Activated naive CD8-positive, alpha-beta T cell treated with anti-CD3 and anti-CD28 coated beads, Interleukin-2, amount 50 U/mL, for 24 hours (primary cell): ENCODE results near the gene C2CD4D.

Source experiments
- ATAC-seq: fragments of 150-1000 bp; cut with Tn5 transposase; one replicate; pipeline ENCODE4 v1.10.0; 2021
- DNase-seq: peaks from one replicate; pipeline ENCODE4 v3.0.0; 2021
- H3K27ac Mint-ChIP-seq: one replicate; pipeline ENCODE4 v1.8.0; 2021; ENCODE audit warnings: mild to moderate bottlenecking, mixed read lengths
- H3K27me3 Mint-ChIP-seq: one replicate; pipeline ENCODE4 v1.8.0; 2021; ENCODE audit warnings: mixed read lengths
- H3K36me3 Mint-ChIP-seq: one replicate; pipeline ENCODE4 v1.8.0; 2021; ENCODE audit warnings: low read depth, mixed read lengths
- H3K4me1 Mint-ChIP-seq: one replicate; pipeline ENCODE4 v1.8.0; 2021; ENCODE audit warnings: mixed read lengths
- H3K4me3 Mint-ChIP-seq: one replicate; pipeline ENCODE4 v1.8.0; 2021; ENCODE audit warnings: mild to moderate bottlenecking, moderate library complexity, mixed read lengths
- H3K9me3 Mint-ChIP-seq: one replicate; pipeline ENCODE4 v1.8.0; 2021; ENCODE audit warnings: mixed read lengths

Gene C2CD4D

DNA sequence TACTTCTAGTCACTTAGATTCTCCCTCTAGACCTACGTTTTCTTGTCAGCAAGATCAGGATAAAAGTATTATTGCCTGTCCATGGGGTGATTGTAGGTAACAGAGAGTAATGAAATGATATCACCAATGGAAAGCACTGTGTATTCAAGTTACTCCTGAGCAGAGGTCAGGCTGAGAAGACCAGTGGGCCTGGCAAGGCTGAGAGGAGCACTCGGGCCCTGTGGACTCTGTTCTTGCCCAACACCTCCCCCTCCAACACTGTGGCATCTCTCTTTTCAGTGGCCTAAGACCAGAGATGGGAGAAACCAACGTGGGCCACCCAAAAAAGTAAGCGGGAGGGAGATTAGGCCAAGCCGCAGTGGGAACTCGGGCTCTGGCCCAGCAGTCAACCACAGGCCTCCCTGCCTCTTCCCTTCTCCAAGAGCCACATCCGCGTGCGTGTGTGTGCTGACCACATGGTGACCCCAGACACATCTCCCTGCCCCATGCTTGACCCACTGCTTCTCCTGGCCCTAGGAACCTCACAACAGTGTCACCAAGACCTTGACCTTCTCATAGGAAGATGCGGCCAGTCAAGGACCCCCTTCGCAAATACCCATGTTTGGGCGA is 20.3 kb downstream of the C2CD4D start:
- Mint-ChIP-seq H3K27ac (peak overlapping the region; percentile 30), H3K9me3 (no peaks in the 10 kb centered on the region), H3K27me3 (peaks cover 3% of the 10 kb centered on the region), H3K4me1 (peaks cover 57% of the 10 kb centered on the region), H3K4me3 (no peak overlapping the region), H3K36me3 (peaks cover 2% of the 10 kb centered on the region)
- ATAC-seq (no peak), DNase-seq (no peak)

DNA sequence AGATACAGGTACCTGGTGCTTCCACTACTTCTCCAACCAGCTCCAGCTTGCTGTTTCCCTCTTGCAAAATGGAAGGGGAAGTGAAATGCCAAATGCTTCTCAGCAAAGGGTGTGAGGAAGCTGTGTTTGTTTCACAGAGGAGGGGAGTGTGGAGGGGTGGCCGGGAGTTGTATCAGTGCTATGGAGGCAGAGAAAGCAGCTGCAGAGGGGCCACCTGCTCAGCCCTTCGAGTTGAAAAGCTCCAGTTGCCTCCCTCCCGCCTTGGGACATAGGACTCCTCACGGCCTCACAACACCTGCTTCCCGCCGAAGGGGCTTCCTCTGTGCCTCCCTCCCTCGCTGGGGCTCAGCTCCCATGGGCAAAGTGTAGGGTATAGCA is 22.3 kb downstream of the C2CD4D start:
- Mint-ChIP-seq H3K4me1 (peaks cover 47% of the 10 kb centered on the region), H3K27me3 (peaks cover 3% of the 10 kb centered on the region), H3K36me3 (peaks cover 2% of the 10 kb centered on the region), H3K27ac (no peak overlapping the region), H3K4me3 (no peak overlapping the region), H3K9me3 (no peaks in the 10 kb centered on the region)
- ATAC-seq (no peak), DNase-seq (no peak)

DNA sequence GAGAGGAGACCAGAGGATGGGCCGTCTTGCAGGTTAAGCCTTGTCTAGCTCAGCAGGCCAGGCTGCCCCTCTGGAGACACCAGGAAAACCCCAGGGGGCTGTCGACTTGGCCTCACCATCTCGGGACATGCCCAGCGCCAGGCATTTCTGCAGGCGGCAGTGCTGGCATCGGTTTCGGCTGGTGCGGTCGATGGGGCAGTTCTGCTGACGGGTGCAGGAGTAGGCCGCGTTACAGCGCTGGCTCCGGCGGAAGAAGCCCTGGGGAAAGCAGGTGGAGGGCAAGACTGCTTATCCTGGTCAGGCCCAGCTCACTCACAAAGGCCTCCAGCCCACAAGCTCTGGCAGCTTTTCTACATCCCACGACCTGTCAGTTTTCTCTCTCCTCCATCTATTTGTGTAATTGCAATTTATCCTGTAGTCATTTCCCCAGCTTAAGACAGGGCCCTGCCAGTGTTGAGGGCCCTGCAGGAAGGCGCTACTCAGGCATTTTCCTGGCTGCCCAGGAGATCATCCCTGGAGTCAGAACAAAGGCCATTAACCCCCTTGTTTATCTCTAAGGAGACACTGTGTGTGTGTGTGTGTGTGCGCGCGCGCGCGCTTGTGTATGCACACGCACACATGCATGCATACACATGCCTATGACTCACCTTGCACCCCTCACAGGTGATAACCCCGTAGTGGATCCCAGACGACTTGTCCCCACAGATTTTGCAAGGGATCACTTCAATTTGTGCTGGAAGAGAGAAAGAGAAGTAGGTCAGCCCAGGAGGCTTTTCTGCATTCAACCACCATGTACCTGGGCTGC is 22.9 kb downstream of the C2CD4D start:
- Mint-ChIP-seq H3K4me1 (peaks cover 41% of the 10 kb centered on the region), H3K36me3 (peaks cover 2% of the 10 kb centered on the region), H3K9me3 (no peaks in the 10 kb centered on the region), H3K4me3 (no peak overlapping the region), H3K27me3 (peaks cover 3% of the 10 kb centered on the region), H3K27ac (no peak overlapping the region)
- no peak for ATAC-seq
- DNase-seq, result no peak

DNA sequence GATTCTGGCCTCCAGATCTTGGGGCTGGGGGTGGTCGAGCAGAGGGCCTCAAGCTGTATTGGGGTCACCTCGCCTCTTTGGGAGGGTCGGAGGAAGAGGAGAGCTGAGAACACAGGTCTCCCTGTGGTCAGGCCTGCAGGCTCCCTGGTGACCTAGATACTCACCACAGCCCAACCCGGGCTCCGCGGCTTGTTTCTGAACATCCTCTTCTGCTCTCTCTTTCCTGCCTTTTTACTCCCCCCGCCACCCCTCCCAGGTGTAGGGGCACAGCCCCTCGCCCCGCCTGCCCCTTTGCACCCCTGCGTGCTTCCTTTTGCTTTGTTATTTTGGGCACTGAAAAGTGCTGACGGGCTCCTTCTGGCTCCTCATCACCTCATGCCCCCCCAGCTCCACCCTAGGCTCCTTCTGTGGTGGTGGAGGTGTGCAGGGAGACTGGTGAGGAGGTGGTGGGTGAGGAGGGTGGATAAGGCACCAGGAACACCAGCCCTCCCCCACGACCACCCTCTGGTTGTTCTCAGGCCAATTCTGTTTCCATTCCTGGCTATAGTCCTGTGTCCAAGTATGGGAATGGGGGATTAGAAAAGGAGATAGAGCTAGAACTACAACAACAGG is 23.8 kb downstream of the C2CD4D start:
- peak overlapping the region; percentile 73 for H3K27ac Mint-ChIP-seq
- peaks cover 32% of the 10 kb centered on the region for H3K4me1 Mint-ChIP-seq
- no peak for DNase-seq
- no peak for ATAC-seq
- H3K4me3 Mint-ChIP-seq, result no peak overlapping the region
- no peaks in the 10 kb centered on the region for H3K9me3 Mint-ChIP-seq
- peaks cover 2% of the 10 kb centered on the region for H3K36me3 Mint-ChIP-seq
- peaks cover 3% of the 10 kb centered on the region for H3K27me3 Mint-ChIP-seq

DNA sequence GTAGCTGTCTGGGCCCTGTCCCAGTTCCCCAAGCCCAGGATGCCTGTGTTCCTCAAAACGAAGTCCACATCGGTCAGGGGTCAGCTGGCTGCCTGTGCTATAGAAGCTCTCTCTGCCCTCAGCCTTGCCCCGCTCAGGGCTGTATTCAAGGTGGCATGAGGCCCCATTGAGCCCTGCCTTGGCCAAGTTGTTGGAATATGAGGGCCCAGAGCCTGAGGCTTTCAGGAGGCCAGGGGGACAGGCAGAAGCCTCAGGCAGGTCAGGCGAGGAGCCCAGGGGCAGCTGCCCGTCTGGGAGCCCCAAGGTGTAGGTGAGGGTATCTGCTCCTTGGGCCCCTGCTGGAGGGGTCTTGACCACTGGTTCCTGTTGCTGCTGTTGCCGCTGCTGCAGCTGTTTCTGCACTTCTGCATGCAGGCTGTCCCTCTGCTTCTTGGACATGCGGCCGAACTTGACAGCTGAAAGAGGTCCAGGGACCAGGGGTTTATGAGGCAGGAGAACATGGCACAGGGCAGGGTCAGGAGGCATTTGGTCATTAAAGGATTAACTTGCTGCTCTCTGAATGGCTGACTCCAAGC is 24.6 kb downstream of the C2CD4D start:
- no peak overlapping the region for H3K27ac Mint-ChIP-seq
- no peak overlapping the region for H3K4me3 Mint-ChIP-seq
- peaks cover 3% of the 10 kb centered on the region for H3K27me3 Mint-ChIP-seq
- peaks cover 2% of the 10 kb centered on the region for H3K36me3 Mint-ChIP-seq
- ATAC-seq (no peak), DNase-seq (no peak)
- H3K4me1 Mint-ChIP-seq, result peaks cover 24% of the 10 kb centered on the region
- H3K9me3 Mint-ChIP-seq, result no peaks in the 10 kb centered on the region

DNA sequence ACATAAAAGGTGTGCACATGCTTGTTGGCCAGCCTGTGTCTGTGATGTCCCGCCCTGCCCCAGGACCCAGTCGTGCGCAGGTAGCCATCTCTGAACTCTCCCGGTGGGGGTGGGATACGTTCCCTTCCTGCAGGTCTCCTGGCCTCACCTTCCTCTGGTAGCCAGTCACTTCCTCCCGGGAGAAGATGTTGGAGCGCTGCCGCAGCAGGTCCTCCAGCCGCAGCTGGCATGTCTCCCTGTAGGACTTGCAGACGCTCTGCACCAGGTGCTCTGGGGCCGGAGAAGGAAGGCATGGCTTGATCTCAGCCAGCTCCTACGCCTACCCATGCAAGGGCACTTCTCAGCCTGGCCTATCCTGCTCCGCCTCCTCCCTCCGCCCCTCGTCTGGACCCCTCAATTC is 25.2 kb downstream of the C2CD4D start:
- H3K9me3 Mint-ChIP-seq, result no peaks in the 10 kb centered on the region
- no peak overlapping the region for H3K27ac Mint-ChIP-seq
- ATAC-seq, result no peak
- no peak for DNase-seq
- peaks cover 3% of the 10 kb centered on the region for H3K27me3 Mint-ChIP-seq
- H3K4me1 Mint-ChIP-seq, result peaks cover 18% of the 10 kb centered on the region
- no peak overlapping the region for H3K4me3 Mint-ChIP-seq
- H3K36me3 Mint-ChIP-seq, result peaks cover 2% of the 10 kb centered on the region

DNA sequence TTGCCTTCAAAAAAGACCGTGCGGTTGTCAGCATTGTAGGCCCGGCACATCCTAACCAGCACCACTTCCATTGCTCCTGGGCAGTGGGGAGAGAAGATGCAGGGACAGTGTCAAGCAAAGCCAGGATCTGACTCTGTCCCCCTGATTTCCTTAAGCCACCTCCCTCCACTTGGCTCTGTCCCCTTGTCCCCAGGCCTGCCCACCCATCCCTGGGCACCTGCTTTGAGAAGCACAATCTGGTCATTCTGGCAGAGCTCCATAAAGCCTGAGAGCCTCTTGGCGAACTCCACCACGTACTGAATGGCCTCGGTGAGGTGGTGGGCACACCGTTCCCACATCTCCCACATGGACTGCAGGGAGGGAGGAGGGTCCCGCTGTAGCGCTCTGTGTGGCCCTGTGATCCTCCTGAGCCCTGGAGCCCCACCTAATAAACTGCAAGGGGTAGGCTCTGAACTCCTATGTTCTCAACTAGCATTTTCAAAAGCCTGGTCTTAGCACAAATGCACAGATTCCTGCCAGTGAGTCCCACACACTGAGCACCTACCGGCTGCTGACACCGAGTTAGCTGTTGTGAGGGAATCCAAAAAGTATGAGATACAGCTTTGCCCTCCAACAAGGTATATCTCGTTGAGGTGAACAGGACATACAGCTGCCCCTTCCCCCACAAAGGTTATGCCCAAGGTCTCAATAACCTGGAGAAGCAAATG is 26.2 kb downstream of the C2CD4D start:
- peaks cover 18% of the 10 kb centered on the region for H3K4me1 Mint-ChIP-seq
- ATAC-seq (no peak), DNase-seq (no peak)
- no peak overlapping the region for H3K27ac Mint-ChIP-seq
- peaks cover 3% of the 10 kb centered on the region for H3K27me3 Mint-ChIP-seq
- no peak overlapping the region for H3K4me3 Mint-ChIP-seq
- H3K9me3 Mint-ChIP-seq, result no peaks in the 10 kb centered on the region
- peaks cover 2% of the 10 kb centered on the region for H3K36me3 Mint-ChIP-seq

DNA sequence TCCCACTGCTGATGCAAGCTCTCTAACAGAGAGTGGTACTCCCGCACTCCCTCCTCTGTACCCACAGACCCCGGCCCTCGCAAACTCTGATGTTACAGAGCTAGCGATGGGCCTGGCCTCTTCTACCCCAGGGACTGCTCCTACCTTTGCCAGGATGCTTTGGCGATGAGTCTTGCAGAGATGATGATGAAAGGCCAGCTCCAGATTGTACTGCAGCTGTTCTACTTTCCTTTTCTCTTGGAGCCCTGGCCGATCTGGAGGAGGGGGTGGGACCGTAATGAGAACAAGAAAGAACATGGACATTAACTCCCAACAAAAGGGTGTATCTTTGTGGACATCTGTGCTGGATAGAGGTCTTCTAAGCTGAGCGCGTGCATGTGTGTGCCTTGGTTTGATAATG is 28.4 kb downstream of the C2CD4D start:
- Mint-ChIP-seq H3K9me3 (no peaks in the 10 kb centered on the region), H3K36me3 (no peaks in the 10 kb centered on the region), H3K27me3 (peaks cover 1% of the 10 kb centered on the region), H3K27ac (no peak overlapping the region), H3K4me3 (no peak overlapping the region), H3K4me1 (peaks cover 13% of the 10 kb centered on the region)
- ATAC-seq, result no peak
- no peak for DNase-seq

DNA sequence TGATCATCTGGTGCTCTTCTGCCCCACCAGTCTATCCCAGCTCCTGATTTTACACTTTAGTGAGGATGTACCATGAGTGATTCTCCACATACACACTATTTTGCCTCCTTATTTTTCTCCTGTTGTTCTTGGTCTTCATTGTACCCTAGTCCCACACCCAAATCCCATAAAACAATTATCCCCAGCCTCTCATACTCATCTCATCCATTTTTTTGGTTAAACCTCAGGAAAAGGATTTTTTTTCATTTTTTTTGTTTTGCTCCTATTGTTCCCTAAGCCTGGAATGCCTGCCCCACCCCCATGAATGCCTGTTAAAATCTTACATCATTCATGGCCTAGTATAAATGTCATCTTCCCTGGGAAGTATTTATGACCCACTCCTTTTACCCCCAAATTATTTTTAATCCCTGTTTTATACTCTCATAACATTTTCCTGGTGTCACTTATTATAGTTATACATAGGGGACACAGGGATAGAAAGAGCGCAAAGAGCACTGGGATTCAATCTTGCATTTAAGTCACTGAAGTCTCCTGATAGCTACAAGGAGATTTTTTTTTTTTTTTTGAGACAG is 29.5 kb downstream of the C2CD4D start:
- H3K36me3 Mint-ChIP-seq, result no peaks in the 10 kb centered on the region
- H3K27me3 Mint-ChIP-seq, result no peaks in the 10 kb centered on the region
- no peak for DNase-seq
- H3K4me1 Mint-ChIP-seq, result peaks cover 3% of the 10 kb centered on the region
- H3K9me3 Mint-ChIP-seq, result no peaks in the 10 kb centered on the region
- H3K4me3 Mint-ChIP-seq, result no peak overlapping the region
- ATAC-seq, result no peak
- H3K27ac Mint-ChIP-seq, result no peak overlapping the region

DNA sequence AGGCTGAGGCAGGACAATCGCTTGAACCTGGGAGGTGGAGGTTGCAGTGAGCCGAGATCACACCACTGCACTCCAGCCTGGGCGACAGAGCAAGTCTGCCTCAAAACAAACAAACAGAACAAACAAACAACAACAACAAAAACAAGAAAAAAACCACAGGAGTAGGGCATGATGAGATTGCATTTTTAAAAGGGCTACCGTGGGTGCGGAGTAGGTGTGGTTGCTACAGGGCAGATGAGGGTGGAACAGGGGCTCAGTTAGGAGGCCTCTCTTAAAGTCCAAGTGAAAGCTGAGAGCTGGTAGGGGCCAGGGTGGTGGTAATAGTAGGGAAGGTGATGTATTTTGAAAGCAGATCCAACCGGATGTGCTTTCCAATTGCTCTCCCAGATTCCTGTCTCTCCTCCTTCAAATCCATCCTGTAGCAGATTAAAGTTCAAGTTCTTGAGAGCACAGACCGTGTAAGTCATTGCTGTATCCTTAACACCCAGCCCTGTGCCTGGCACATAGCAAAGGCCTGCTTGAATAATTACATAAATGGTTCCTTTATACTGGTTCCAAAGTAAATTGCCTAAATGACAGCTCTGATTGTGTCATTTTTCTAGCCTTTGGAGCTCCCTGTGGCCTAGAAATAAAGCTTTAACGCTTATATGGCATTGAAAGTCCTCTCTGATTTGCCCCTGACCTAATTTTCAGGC is 30.2 kb downstream of the C2CD4D start:
- Mint-ChIP-seq H3K27ac (no peak overlapping the region), H3K27me3 (no peaks in the 10 kb centered on the region), H3K9me3 (no peaks in the 10 kb centered on the region), H3K4me3 (no peak overlapping the region), H3K4me1 (no peaks in the 10 kb centered on the region), H3K36me3 (no peaks in the 10 kb centered on the region)
- no peak for ATAC-seq
- DNase-seq, result no peak

DNA sequence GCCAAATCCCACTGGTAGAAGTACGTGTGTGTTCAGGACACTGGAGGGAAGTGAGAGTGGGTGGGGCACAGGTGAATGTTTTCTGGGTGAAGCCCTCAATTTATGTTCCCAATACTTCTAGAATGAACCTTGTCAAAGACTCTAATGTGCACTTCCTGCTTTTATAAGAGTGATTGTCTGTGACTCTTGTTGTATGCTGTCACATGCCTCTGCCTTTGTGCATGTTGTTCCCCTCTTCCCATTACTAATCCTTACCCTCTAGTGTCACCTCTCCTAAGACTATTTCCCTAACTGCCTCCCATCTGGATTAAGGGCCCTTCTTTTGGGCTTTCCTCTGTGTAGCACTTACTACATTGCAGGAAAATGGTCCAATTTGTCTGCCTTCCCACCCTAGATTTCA is 31.9 kb downstream of the C2CD4D start:
- ATAC-seq (no peak), DNase-seq (no peak)
- Mint-ChIP-seq H3K36me3 (no peaks in the 10 kb centered on the region), H3K27ac (no peak overlapping the region), H3K27me3 (no peaks in the 10 kb centered on the region), H3K4me3 (no peak overlapping the region), H3K4me1 (no peaks in the 10 kb centered on the region), H3K9me3 (no peaks in the 10 kb centered on the region)

DNA sequence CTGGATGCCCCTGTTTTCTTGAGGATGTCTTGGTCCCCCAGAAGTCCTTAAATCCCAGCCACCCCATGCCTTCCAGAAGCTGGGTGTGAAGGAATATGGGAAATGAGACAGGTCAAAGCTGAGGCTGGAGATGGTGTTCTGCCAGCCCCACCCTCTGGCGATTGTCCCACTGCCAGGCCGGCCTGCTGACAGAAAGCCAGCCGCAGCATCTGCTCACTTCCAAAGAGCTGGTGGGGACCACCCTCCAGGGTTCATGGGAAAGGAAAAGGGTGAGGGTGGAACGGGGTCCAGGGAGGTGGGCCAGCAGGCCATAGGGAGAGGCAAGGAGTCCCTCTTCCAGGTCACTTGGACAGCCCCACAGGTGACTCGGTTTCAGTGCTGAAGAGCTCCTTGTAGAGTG is 32.5 kb downstream of the C2CD4D start:
- Mint-ChIP-seq H3K36me3 (no peaks in the 10 kb centered on the region), H3K27ac (no peak overlapping the region), H3K4me3 (no peak overlapping the region), H3K4me1 (no peaks in the 10 kb centered on the region), H3K9me3 (no peaks in the 10 kb centered on the region), H3K27me3 (no peaks in the 10 kb centered on the region)
- ATAC-seq, result no peak
- DNase-seq, result no peak

DNA sequence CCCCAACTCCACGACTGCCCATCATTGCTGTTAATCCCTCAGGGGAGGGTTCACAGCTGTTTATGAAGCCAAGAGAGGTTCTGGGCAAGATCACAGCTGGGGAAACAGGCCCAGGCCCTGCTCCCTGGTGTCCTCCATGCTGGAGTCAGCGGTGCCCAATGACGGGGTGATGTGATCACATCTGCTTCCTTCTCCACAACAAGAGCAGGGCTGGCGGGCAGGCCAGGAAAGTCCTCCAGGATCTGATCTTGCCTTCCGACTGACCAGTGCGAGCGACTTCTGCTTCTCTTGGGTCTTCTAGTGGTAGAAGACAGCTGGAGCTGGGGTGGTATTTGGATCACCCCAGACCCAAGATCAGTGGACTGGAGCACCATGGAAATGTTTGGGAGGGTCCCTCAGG is 33.5 kb downstream of the C2CD4D start:
- H3K36me3 Mint-ChIP-seq, result no peaks in the 10 kb centered on the region
- no peak overlapping the region for H3K27ac Mint-ChIP-seq
- no peaks in the 10 kb centered on the region for H3K9me3 Mint-ChIP-seq
- no peak for DNase-seq
- H3K4me3 Mint-ChIP-seq, result no peak overlapping the region
- H3K4me1 Mint-ChIP-seq, result no peaks in the 10 kb centered on the region
- no peak for ATAC-seq
- H3K27me3 Mint-ChIP-seq, result no peaks in the 10 kb centered on the region
